ENCODE results near the gene RUBCN. TPM values are rescaled to one million over a fixed set of nuclear protein-coding genes. Genes with fewer than 3 reads are reported as not detected.
A peak's percentile ranks its signal among the peaks of the same experiment; 100 is the strongest.

The RUBCN gene
- total and polyA plus RNA-seq, 10 of the 15 experiments (the other 5 are each of a cell fraction or from before 2014, with no cell fraction given): 15.5 to 79.9 (median 40.4) TPM

DNA sequence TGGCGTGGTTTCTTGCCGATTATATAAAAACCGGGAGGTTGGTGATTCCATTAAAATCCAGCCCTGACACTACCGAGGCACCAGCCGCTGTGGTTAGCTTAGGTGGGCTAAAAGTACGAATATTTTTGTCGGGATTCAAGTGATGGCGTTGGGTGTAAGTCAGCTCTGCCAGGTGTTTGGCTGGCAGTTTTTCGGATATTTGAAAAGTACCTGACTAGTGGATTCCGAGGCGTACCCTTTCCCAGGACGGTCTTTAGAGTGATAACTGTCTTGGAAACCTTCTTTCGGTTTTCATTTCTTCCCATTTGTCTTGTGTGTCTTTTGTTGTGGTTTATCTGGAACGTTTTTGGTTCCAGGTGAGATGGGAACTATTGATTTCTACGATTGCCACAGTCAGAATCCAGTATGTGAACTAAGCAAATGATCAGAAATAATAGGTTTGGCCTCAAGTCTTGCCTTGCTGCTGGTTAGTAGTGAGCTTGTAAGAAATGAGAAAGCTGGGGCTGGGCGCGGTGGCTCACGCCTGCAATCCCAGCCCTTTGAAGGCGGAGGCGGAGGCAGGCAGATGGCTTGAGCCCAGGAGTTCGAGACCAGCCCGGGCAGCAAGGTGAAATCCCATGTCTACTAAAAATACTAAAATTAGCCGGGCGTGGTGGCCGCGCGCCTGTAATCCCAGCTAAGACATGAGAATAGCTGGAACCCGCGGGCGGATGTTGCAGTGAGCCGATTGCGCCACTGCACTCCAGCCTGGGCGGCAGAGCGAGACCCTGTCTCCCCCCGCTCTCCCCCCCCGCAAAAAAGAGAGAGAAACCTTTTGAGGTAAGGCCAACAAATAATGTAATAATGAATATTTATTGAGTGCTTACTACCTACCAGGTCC, 14.4 kb upstream of the RUBCN start:
- Histone ChIP-seq H3K9me3 (replicated peaks; ENCODE audit: control insufficient read depth, insufficient read depth, low read length) (no peaks in the 10 kb centered on the region), H2AFZ (ENCODE audit: control insufficient read depth, low read depth, low read length) (peak overlapping the region; percentile 57), H3K4me2 (ENCODE audit: control insufficient read depth, insufficient read depth) (peak overlapping the region; percentile 99), H4K20me1 (ENCODE audit: control insufficient read depth, insufficient read depth) (peaks cover 3% of the 10 kb centered on the region), H3K36me3 (ENCODE audit: control insufficient read depth in 2 of 2, insufficient read depth in 2 of 2, low read length in 1 of 2) (no peaks in the 10 kb centered on the region), H3K4me3 (peak overlapping the region; percentile 82), H3K4me1 (ENCODE audit: control insufficient read depth, insufficient read depth, low read length) (peaks cover 19% of the 10 kb centered on the region), H3K79me2 (ENCODE audit: control insufficient read depth, insufficient read depth, low read length) (peaks cover 65% of the 10 kb centered on the region), H3K27ac (ENCODE audit: control insufficient read depth, insufficient read depth) (peak overlapping the region; percentile 84), H3K27me3 (replicated peaks in 1 of 2; ENCODE audit: control insufficient read depth in 2 of 2, insufficient read depth in 2 of 2, low read length in 1 of 2) (no peaks in the 10 kb centered on the region), H3K9ac (ENCODE audit: control insufficient read depth, insufficient read depth, low read length) (peak overlapping the region; percentile 94)
- POLR2A ChIA-PET: interaction anchor here (0.7 to 2.0 kb wide), 8 partner anchors 13 to 45 kb away, joined by 3 to 10 read pairs (median 4); partner anchors contain the start of gene RUBCN
- DNase-seq (ENCODE audit: low read depth, low spot score) (no peak), FAIRE-seq (no peak), ATAC-seq (peak; percentile 3; the same call in 1 of the 3 replicates)
- WGBS (ENCODE audit: insufficient coverage, insufficient replicate concordance, low lambda C conversion rate, missing lambda C conversion rate): under 1% methylated on average over 36 of the region's 36 CpGs
- CTCF ChIA-PET: interaction anchor here (0.7 to 1.7 kb wide), 6 partner anchors 15 to 66 kb away, joined by 3 to 11 read pairs (median 3); no protein-coding TSS in a partner anchor
- TSS peak; percentile 53 for BruUV-seq (replicated peaks)
- RAD21 ChIA-PET (ENCODE audit: unreplicated experiment): interaction anchor here (0.9 to 2.2 kb wide), 7 partner anchors 15 to 50 kb away, joined by 3 to 14 read pairs (median 3); partner anchors contain the start of genes LRCH3 and RUBCN
- intact Hi-C loops (cut with micrococcal nuclease; ENCODE audit: unreplicated experiment): loop anchor here (2.0 to 5.0 kb wide), 2 partner anchors 39 to 40 kb away; partner anchors contain the start of gene LRCH3
- SMC1A ChIA-PET (ENCODE audit: uncharacterized antibody, unreplicated experiment): interaction anchor here (0.6 to 2.4 kb wide), 7 partner anchors 14 to 50 kb away, joined by 3 to 14 read pairs (median 3); partner anchors contain the start of gene LRCH3
- in situ Hi-C loops (cut with MboI): no loop called here
- TF ChIP-seq, protein P1, sequence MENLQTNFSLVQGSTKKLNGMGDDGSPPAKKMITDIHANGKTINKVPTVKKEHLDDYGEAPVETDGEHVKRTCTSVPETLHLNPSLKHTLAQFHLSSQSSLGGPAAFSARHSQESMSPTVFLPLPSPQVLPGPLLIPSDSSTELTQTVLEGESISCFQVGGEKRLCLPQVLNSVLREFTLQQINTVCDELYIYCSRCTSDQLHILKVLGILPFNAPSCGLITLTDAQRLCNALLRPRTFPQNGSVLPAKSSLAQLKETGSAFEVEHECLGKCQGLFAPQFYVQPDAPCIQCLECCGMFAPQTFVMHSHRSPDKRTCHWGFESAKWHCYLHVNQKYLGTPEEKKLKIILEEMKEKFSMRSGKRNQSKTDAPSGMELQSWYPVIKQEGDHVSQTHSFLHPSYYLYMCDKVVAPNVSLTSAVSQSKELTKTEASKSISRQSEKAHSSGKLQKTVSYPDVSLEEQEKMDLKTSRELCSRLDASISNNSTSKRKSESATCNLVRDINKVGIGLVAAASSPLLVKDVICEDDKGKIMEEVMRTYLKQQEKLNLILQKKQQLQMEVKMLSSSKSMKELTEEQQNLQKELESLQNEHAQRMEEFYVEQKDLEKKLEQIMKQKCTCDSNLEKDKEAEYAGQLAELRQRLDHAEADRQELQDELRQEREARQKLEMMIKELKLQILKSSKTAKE (IDR thresholded peaks at IDR 0.05; ENCODE audit: low read depth, poor library complexity, severe bottlenecking): peak; percentile 47
- peak; percentile 59; the same call in 1 of the 2 replicates for TF ChIP-seq MLLT1 (IDR thresholded peaks at IDR 0.05)
- no peak; the same call in 1 of the 2 replicates for TF ChIP-seq MXI1 (IDR thresholded peaks at IDR 0.05; ENCODE audit: low read depth, low read length)
- TF ChIP-seq NBN (IDR thresholded peaks at IDR 0.05): peak; percentile 24; the same call in 1 of the 2 replicates
- TF ChIP-seq YBX1 (IDR thresholded peaks at IDR 0.05): 0 out of 2 replicates have a peak, but pooled peaks have one; percentile 31
- peak; percentile 55; the same call in 1 of the 2 replicates for TF ChIP-seq NFIC (IDR thresholded peaks at IDR 0.05; ENCODE audit: low read depth, low read length)
- peak in 1 of 2 experiments; percentile 17; a peak in 1 of 3 replicates for TF ChIP-seq EGR1 (IDR thresholded peaks at IDR 0.05; ENCODE audit: borderline replicate concordance in 1 of 2, low read depth in 2 of 2, low read length in 2 of 2)
- 0 out of 2 replicates have a peak, but pooled peaks have one; percentile 15 for TF ChIP-seq CHD1 (IDR thresholded peaks at IDR 0.05; ENCODE audit: low read depth, low read length)
- TF ChIP-seq ETV6 (conservative IDR thresholded peaks at IDR 0.05 in 1 of 2, IDR thresholded peaks at IDR 0.05 in 1 of 2; ENCODE audit: borderline replicate concordance in 1 of 2, low read depth in 1 of 2): 0 out of 4 replicates have a peak, but pooled peaks of 1 of the 2 experiments have one; percentile 1
- peak; percentile 84; the same call in 1 of the 2 replicates for TF ChIP-seq PAX5 (IDR thresholded peaks at IDR 0.05; ENCODE audit: borderline replicate concordance, low read depth, low read length)
- no peak for TF ChIP-seq NFXL1 (IDR thresholded peaks at IDR 0.05; ENCODE audit: borderline replicate concordance)
- peak; percentile 24; the same call in 1 of the 2 replicates for TF ChIP-seq FOXM1 (IDR thresholded peaks at IDR 0.05; ENCODE audit: low read depth, low read length)
- no peak for TF ChIP-seq HDGF (IDR thresholded peaks at IDR 0.05)
- no peak for TF ChIP-seq CHD2 (IDR thresholded peaks at IDR 0.05; ENCODE audit: borderline replicate concordance, low read depth, low read length)
- TF ChIP-seq TAF1 (IDR thresholded peaks at IDR 0.05; ENCODE audit: borderline replicate concordance, low read depth, low read length): peak; percentile 23; the same call in 1 of the 2 replicates
- peak; percentile 47; the same call in 1 of the 2 replicates for TF ChIP-seq SMARCA5 (IDR thresholded peaks at IDR 0.05)
- no peak for TF ChIP-seq SREBF1 (IDR thresholded peaks at IDR 0.05; ENCODE audit: low read length)
- peak; percentile 20; the same call in 1 of the 2 replicates for TF ChIP-seq POLR2AphosphoS5 (IDR thresholded peaks at IDR 0.05; ENCODE audit: low read length)
- TF ChIP-seq IKZF2 (IDR thresholded peaks at IDR 0.05): 0 out of 4 replicates have a peak, but pooled peaks of 1 of the 2 experiments have one; percentile 13

All from GM12878 (cell line).